Hepatic stellate cell (primary cell): ENCODE data around the gene NDUFAB1.
"Not testable (repeated sequence)": the region's sequence is repeated elsewhere in the genome, so short reads cannot be mapped to it uniquely, and the experiment has no call there.

ENCODE experiments used
- DNase-seq: peaks from one replicate; pipeline ENCODE4 v3.0.0; 2011; ENCODE audit warnings: low spot score

Gene NDUFAB1

GRCh38 chr16:23595951-23596720, at the start of gene NDUFAB1:
Gene NDUFAB1, minus strand, starts transcription at chr16:23596316. Its CDS starts 26 bp downstream, at chr16:23596290.
- peak; percentile 88 for DNase-seq

- DNase-seq = no peak
Observed at GRCh38 chr16:23642246-23642774, 46.2 kb upstream of the NDUFAB1 start.

DNA sequence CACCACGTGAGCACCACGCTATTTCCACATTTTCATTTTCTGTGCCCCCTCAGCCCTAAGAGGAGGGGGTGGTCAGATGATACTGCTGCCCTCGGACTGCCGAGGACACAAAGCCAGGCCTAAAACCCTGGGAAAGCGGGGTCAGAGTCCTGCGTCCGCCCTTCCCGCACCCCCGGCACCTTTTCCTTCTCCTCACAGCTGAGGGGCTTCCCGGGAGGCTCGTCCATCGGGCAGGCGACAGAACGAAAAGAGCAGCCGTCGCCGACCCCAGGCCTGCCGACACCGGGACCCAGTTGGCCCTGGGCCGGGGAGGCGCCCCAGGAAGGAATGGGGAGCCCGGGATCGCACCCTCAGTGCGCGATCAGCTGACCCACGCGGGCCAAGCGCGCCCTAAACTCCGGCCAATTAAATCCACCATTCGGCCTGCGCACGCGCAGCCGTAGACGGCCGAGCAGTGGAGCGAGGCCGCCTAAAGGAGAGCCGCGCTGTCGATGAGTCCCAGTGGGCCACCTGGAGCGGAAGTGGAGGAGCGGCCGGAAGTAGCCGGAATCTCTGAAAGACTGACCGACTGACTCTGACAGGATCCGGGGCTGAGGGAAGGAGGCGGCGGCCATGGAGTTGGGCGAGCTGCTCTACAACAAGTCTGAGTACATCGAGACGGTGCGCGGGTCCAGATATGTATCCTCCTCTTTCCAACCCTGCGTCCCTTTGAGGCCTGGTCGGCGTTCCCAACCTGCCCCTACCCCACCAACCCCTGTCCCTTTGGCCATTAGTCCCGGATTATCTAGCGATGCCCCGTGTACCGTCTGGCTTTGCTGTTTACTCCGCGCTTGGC, 45.0 kb upstream of the NDUFAB1 start, which contains the start of the genes DCTN5 and PALB2:
TSS of gene DCTN5 (plus strand) at position 536 of the 835 bp plus-strand sequence. CDS start at position 613, 77 bp downstream.
TSS of gene PALB2 (minus strand) at position 380 of the 835 bp plus-strand sequence. CDS start at position 227, 153 bp downstream.
- peak; percentile 96 for DNase-seq

DNA sequence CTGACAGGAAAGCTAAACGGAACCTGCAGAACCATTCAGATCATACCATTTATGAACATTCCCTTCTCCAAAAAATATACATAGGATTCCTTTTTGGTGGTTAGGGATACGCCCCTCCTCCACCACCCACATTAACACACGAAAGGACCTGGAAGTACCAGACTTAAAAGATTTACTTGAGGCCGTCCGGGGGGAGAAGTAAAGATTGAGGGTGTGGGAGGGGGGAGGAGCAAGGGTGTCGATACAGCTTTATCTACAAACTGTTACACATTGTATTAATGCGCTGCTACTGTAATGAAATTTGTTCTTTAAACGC, 44.5 kb upstream of the NDUFAB1 start:
- peak; percentile 11 for DNase-seq

- DNase-seq = no peak
Observed at GRCh38 chr16:23635958-23636357, 39.8 kb upstream of the NDUFAB1 start.

- DNase-seq = no peak
Observed at GRCh38 chr16:23634461-23635036, 38.4 kb upstream of the NDUFAB1 start.

DNA sequence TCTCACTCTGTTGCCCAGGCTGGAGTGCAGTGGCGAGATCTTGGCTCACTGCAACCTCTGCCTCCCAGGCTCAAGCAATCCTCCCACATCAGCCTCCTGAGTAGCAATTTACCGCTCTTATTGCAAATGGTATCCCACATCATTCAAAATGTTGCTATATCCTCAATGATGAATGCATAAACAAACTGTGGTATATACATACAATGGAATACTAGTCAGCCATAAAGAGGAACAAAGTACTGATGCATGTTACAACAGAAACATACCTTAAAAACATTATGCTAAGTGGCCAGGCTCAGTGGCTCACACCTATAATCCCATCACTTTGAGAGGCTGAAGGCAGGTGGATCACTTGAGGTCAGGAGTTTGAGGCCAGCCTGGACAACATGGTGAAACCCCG, 35.8 kb upstream of the NDUFAB1 start:
- DNase-seq = not testable (repeated sequence)

DNA sequence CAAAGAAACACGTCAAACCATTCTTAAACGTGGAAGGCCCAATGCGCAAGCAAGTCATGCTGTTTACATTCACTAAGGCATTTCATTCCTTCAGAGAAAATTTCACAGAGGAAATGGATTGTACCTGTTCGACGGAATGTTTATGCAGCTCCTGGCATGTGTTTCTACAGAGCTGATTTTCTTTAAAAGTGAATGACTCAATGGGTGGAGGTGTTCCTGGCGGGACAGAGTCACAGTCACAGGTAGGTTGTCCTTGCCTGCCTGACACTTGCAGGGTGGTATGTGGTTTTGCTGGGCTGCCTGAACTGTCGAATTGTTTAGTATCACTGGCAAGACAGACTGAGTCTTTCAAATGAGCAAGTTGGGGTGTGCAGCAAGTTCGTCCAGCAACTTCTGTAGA, 33.4 kb upstream of the NDUFAB1 start:
- no peak for DNase-seq

- no peak for DNase-seq
Observed at GRCh38 chr16:23624092-23624491, 28.0 kb upstream of the NDUFAB1 start.

DNA sequence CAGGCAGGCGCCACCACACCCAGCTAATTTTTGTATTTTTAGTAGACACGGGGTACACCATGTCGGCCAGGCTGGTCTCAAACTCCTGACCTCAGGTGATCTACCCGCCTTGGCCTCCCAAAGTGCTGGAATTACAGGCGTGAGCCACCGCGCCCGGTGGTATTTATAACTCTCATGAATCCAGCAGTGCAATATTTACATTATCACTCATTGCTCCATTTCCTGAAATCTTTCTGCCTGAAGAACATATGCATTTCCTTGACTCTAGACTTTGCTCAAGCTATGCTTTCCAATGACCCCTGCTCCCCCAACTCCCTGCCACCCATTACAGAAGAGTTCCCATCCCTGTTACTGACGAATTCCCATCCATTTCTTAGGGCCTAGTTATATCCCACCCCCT, 19.7 kb upstream of the NDUFAB1 start:
- DNase-seq = no peak

- DNase-seq = no peak
Observed at GRCh38 chr16:23611936-23612335, 15.8 kb upstream of the NDUFAB1 start.

GRCh38 chr16:23610905-23611304, 14.8 kb upstream of the NDUFAB1 start:
- DNase-seq = not testable (repeated sequence)

DNA sequence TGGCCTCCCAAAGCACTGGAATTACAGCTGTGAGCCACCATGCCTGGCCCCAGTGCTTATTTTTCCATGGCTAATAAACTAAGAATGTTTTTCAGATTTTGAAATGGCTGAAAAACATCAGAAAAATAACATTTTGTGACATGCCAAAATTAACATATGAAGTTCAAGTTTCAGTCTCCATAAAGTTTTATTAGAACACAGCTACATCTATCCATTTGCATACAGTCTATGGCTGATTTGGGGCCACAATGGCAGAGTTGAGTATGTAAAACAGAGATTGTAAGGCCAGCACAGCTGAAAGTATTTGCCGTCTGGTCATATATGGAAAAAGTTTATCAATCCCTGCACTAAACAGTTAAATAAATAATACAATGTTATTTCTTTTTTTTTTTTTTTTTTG, 13.8 kb upstream of the NDUFAB1 start:
- no peak for DNase-seq

GRCh38 chr16:23608194-23608593, 12.1 kb upstream of the NDUFAB1 start:
- DNase-seq = peak; percentile 20

DNA sequence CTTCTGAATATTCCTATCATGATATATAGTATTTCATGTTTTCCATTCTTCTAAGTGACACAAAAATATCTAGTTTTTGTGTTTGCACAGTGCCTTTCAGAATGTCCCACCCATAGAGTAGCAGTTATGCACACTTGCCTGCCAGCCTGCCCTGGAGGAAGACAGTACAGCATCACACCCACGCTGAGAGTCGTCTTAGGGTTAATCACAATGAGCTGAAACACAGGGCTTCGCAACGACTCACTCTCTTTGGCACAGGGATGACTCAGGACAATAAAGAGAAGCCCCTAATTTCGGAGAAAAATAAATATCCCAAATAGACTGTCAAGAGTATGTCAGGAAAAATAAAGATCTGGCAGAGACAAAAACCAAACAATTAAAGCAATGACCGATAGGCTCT, 11.6 kb upstream of the NDUFAB1 start:
- DNase-seq = no peak

DNA sequence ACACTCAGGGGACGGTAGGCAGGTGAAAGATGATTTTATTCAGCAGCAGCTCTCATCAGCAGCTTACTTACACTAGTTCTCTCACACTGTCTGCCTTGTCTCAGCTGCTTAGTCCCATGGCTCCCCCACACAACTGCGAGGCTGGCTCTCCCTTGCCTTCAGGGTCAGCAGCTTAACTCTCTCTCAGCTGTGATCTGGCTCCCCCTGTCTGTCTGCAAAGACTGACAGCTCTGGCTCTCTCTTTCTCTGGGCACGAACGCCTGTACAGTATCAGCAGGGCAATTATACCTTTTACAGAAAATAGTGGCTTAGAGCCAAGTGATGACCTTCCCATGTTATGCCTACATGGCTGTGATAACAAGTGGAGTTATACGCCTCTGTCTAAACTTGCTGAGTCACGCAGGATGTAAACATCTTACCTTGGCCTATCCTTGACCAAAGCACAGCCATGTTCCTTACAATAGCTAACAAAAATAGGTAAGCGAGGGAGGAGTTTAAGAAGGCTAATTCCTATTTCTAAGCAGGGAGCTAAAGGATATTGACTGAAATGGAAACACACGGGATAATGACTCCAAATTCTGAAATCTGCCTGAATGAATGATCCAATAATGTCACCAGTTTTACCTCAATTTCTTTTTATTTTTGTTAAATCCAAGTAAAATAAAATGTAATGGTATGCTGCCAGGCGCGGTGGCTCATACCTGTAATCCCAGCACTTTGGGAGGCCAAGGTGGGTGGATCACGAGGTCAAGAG, 1.1 kb upstream of the NDUFAB1 start:
- DNase-seq = no peak

DNA sequence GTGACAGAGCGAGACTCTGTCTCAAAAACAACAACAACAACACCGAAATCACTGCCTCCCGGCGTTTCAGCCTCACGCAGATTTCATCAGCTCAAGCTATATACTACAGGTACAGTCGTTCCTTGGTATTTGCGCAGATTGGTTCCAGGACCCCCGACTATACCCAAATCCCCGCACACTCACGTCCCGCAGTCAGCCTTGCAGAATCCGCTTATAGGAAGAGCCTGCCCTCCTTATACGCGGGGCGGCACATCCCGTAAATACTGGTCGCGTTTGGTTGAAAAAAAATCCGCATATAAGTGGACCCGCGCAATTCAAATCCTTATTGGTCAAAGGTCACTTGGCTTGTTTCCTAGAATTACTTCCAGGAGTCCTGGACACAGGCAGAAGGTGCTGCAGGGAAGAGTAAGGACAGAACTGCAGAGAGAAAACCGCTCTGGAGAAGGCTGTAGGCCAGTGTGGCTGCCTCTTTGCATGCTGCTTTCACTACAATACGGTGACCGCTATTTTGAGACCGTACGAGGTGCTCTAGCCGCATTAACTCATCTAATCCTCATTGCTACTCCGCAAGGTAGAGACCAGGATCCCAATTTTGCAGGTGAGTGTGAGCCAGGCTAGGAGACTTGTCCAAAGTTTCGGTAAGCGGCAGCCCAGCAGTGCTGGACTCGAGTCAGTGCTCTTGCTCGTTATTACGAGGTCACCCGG, 718 bp downstream of the NDUFAB1 start:
- no peak for DNase-seq

DNA sequence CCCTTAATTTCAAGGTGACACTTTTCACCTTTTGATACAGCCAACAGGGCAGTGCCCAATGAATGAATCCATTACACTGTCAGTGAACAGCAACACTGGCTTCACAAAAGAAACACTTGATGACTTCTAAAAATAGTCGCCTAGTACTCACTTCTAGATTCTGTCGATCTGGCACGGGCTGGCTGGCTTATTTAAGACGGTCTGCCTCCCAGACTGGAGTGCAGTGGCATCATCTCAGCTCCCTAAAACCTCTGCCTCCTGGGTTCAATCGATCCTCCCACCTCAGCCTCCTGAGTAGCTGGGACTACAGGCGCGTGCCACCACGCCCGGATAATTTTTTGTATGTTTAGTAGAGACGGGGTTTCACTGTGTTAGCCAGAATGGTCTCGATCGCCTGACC, 1.9 kb downstream of the NDUFAB1 start:
- no peak for DNase-seq

DNA sequence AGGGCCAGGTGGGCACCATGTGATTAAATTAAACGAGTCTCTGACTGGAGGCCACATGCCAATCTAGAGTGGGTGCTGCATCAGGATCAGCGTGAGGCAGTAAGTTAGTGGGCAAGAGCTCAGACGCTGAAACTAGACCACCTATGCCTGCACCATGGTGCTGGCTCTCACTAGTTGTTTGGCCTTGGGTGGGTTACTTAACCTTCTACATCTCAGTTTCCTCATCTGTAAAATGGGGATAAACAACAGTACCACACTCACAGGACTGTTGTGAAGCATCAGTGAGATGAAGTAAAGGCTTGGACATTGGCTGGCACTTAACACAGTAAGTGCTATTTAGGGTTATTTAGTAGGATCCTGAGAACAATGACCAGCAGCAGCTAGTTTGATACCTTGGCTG, 5.9 kb downstream of the NDUFAB1 start:
- DNase-seq = no peak

- DNase-seq = peak; percentile 75
Observed at GRCh38 chr16:23587726-23588125, 8.4 kb downstream of the NDUFAB1 start.
